ENCODE results near the gene NTSR2. TPM values are rescaled to one million over a fixed set of nuclear protein-coding genes. Genes with fewer than 3 reads are reported as not detected.

The NTSR2 gene
- total RNA-seq, 1 donor from 2014 or later = not detected

DNA sequence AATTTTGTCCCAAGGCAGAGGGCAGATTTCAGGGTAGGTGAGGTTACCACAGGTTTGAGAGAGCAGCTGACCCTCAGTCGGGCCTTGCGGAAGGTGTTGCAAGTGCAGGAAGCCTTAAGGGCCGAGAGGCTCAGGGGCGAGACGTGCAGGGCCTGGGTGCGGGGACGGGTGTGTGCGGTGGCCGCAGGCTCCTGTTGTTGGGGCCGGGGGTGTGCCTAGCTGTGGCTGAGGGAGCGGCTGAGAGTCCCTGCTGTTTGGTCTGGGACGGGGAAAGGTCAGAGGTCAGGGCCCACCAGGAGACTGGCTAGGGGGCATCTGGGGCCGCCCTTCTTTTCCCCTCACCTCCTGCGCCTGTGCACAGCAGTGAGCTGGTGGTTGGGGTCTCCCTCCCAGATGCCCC lies 52.5 kb downstream of the NTSR2 start:
- Histone ChIP-seq H3K27ac (no peak overlapping the region), H3K4me1 (no peaks in the 10 kb centered on the region), H3K27me3 (no peaks in the 10 kb centered on the region), H3K36me3 (no peaks in the 10 kb centered on the region), H3K9me3 (no peaks in the 10 kb centered on the region), H3K4me3 (no peak overlapping the region)
- no peak for DNase-seq
- ATAC-seq = peak; percentile 3
- intact Hi-C loops (cut with DNase I) = no loop called here
- TF ChIP-seq, protein P1, sequence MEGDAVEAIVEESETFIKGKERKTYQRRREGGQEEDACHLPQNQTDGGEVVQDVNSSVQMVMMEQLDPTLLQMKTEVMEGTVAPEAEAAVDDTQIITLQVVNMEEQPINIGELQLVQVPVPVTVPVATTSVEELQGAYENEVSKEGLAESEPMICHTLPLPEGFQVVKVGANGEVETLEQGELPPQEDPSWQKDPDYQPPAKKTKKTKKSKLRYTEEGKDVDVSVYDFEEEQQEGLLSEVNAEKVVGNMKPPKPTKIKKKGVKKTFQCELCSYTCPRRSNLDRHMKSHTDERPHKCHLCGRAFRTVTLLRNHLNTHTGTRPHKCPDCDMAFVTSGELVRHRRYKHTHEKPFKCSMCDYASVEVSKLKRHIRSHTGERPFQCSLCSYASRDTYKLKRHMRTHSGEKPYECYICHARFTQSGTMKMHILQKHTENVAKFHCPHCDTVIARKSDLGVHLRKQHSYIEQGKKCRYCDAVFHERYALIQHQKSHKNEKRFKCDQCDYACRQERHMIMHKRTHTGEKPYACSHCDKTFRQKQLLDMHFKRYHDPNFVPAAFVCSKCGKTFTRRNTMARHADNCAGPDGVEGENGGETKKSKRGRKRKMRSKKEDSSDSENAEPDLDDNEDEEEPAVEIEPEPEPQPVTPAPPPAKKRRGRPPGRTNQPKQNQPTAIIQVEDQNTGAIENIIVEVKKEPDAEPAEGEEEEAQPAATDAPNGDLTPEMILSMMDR (IDR thresholded peaks at IDR 0.05) = no peak

DNA sequence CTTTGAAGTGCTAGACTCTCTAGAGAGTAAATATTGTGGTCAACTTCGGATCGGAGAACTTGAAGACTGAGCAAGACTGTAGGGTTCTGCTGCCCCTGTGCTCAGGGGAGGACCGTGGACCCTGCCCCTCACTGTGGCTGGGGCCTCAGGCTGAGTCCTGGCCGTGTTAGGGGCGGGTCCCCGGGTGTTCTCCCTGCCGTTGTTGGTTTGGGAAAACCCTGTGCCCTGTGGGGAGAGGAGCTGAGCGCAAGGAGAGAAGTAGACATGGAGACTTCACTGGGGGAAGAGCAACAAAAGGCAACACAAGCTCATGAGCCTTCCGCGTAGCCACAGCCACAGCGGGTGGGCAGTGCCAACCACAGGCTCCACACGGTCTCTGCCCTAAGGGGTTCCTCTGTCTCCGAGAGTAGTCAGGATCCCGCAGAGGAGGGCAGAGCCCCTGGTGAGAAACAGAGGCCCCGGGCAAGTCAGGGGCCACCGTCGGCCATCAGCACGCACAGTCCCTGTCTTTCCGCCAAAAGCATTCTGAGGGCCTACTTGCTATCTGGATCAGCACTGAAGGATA lies 53.1 kb downstream of the NTSR2 start:
- intact Hi-C loops (cut with DNase I) = no loop called here
- no peak for ATAC-seq
- Histone ChIP-seq H3K9me3 (no peaks in the 10 kb centered on the region), H3K36me3 (no peaks in the 10 kb centered on the region), H3K27me3 (no peaks in the 10 kb centered on the region), H3K4me3 (no peak overlapping the region), H3K4me1 (no peaks in the 10 kb centered on the region), H3K27ac (no peak overlapping the region)
- TF ChIP-seq, protein P1 (IDR thresholded peaks at IDR 0.05) = no peak
- DNase-seq = no peak

DNA sequence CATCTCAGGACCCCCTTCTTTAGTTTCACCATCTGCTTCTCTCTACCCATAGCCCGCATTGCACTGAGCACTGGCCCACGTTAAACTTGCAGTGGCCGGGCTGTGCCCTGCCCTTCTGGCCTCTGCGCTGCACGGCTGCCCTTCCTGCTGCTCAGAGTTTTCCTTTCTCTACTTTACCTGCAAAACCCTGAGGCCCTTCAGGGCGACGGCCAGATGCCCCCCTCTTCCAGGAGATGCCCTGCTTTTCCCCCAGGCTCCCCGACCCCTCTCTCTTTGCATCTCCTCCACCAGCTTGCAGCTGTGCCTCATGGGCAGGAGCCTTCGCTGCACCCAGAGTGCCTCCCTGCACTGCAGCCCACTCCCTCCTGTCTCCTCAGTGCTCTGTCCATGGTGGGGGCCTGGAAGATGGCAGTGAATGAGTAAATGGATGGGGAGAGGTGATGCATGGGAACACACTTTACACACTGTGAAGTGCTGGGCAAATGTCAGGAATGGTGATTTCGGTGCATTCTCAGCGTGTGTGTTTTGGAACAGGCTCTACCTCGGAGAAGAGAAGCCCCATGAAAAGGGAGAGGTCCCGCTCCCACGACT lies 53.8 kb downstream of the NTSR2 start:
- Histone ChIP-seq H3K4me3 (no peak overlapping the region), H3K27me3 (no peaks in the 10 kb centered on the region), H3K9me3 (no peaks in the 10 kb centered on the region), H3K27ac (no peak overlapping the region), H3K36me3 (no peaks in the 10 kb centered on the region), H3K4me1 (no peaks in the 10 kb centered on the region)
- TF ChIP-seq, protein P1 (IDR thresholded peaks at IDR 0.05) = no peak
- ATAC-seq (no peak), DNase-seq (no peak)
- intact Hi-C loops (cut with DNase I) = no loop called here

DNA sequence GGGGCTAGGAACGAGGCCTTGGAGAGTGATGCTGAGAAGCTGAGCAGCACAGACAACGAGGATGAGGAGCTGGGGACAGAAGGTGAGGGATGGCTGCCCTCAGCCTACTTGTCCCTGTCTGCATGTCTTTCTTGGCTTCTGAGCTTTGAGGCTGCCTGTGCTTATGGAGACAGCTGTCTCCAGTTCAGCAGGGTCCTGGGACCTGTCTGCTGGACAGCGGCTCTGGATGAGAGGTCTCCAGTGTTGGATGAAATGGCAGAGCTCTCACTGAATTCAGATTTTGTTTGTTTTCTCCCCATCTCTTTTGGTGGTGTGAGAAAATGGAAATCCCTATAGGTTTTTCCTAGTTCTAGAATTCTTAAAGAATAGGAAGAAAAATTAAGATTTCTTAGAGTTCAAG lies 54.8 kb downstream of the NTSR2 start:
- Histone ChIP-seq H3K36me3 (no peaks in the 10 kb centered on the region), H3K27ac (no peak overlapping the region), H3K27me3 (no peaks in the 10 kb centered on the region), H3K4me1 (no peaks in the 10 kb centered on the region), H3K9me3 (no peaks in the 10 kb centered on the region), H3K4me3 (no peak overlapping the region)
- DNase-seq = no peak
- TF ChIP-seq, protein P1 (IDR thresholded peaks at IDR 0.05) = no peak
- ATAC-seq = no peak
- intact Hi-C loops (cut with DNase I) = no loop called here

DNA sequence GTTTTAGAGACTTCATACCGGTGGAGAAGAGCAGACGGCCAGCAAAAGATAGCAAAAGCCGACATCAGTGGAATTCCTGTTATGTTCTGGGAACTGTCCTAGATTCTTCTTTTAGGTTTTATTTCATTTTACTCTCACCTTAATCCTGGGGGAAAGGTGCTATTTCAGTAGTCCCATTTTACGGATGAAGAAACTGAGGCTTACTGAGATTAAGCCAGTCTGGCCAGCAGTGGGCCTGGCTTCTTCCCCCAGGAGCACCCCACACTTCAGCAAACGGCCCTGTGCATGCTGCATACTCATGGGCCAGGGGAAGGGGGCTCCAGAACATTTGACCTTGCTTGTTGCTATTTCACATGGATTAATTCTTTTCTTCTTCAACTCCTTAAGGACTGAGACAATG lies 56.7 kb downstream of the NTSR2 start:
- Histone ChIP-seq H3K36me3 (no peaks in the 10 kb centered on the region), H3K4me1 (no peaks in the 10 kb centered on the region), H3K27me3 (no peaks in the 10 kb centered on the region), H3K4me3 (no peak overlapping the region), H3K9me3 (no peaks in the 10 kb centered on the region), H3K27ac (no peak overlapping the region)
- no peak for DNase-seq
- ATAC-seq = no peak
- intact Hi-C loops (cut with DNase I) = no loop called here
- TF ChIP-seq, protein P1 (IDR thresholded peaks at IDR 0.05) = no peak
